KMS-11 (cell line): Measurements from ENCODE around the gene ZDHHC24.

ENCODE experiments used
- H2AFZ ChIP-seq: fragments of 200-600 bp; sonication (generic); 2 replicates; pipeline ENCODE4 v1.6.1; 2016; ENCODE audit warnings: antibody characterized with exemption, mixed run types, low read depth
- H3K27ac ChIP-seq: fragments of 200-600 bp; sonication (generic); 2 replicates; pipeline ENCODE4 v1.6.1; 2016; ENCODE audit warnings: mild to moderate bottlenecking, mixed run types
- H3K27me3 ChIP-seq: fragments of 200-600 bp; sonication (generic); 2 replicates; pipeline ENCODE4 v1.6.1; 2017; ENCODE audit warnings: mild to moderate bottlenecking, low read depth, mixed run types, moderate library complexity; ENCODE audit not compliant: insufficient read depth
- H3K36me3 ChIP-seq: fragments of 200-600 bp; sonication (generic); 2 replicates; pipeline ENCODE4 v1.6.1; 2017; ENCODE audit warnings: mild to moderate bottlenecking, mixed run types; ENCODE audit not compliant: insufficient read depth
- H3K4me1 ChIP-seq: fragments of 200-600 bp; sonication (generic); 2 replicates; pipeline ENCODE4 v1.6.1; 2016; ENCODE audit warnings: mild to moderate bottlenecking, low read depth, mixed run types; ENCODE audit not compliant: poor library complexity, severe bottlenecking
- H3K4me2 ChIP-seq: fragments of 200-600 bp; sonication (generic); 2 replicates; pipeline ENCODE4 v1.7.0; 2016; ENCODE audit warnings: mild to moderate bottlenecking, mixed run types
- H3K4me3 ChIP-seq: fragments of 200-600 bp; sonication (generic); IDR thresholded peaks from 2 replicates; pipeline ENCODE4 v1.6.1; 2017; ENCODE audit warnings: low read depth, low read length, mixed read lengths; ENCODE audit not compliant: insufficient read depth
- H3K79me2 ChIP-seq: fragments of 200-600 bp; sonication (generic); 2 replicates; pipeline ENCODE4 v1.6.1; 2016; ENCODE audit warnings: low read depth, mixed run types; ENCODE audit not compliant: insufficient read depth
- H3K9ac ChIP-seq: fragments of 200-600 bp; sonication (generic); 2 replicates; pipeline ENCODE4 v1.6.1; 2016; ENCODE audit warnings: mild to moderate bottlenecking, mixed run types
- H4K20me1 ChIP-seq: fragments of 200-600 bp; sonication (generic); 2 replicates; pipeline ENCODE4 v1.6.1; 2016; ENCODE audit warnings: mild to moderate bottlenecking, mixed run types; ENCODE audit not compliant: insufficient read depth
- CTCF ChIP-seq: fragments of 200-600 bp; sonication (generic); conservative IDR thresholded peaks from 2 replicates; pipeline ENCODE4 v1.6.1; 2017; ENCODE audit warnings: low read depth, mild to moderate bottlenecking, antibody characterized with exemption, low read length, moderate library complexity, mixed read lengths

The ZDHHC24 gene

GRCh38 chr11:66550887-66551286, 5.0 kb upstream of the ZDHHC24 start:
- Histone ChIP-seq H3K27ac (no peak overlapping the region), H3K4me2 (no peak overlapping the region), H2AFZ (no peak overlapping the region), H3K9ac (no peak overlapping the region), H3K27me3 (peaks cover 6% of the 10 kb centered on the region), H3K36me3 (no peaks in the 10 kb centered on the region), H3K79me2 (no peaks in the 10 kb centered on the region), H3K4me3 (no peak overlapping the region), H3K4me1 (peaks cover 7% of the 10 kb centered on the region), H4K20me1 (no peaks in the 10 kb centered on the region)
- no peak for TF ChIP-seq CTCF

GRCh38 chr11:66549696-66550095, 3.8 kb upstream of the ZDHHC24 start:
- Histone ChIP-seq H3K27ac (no peak overlapping the region), H3K79me2 (no peaks in the 10 kb centered on the region), H3K4me2 (no peak overlapping the region), H3K36me3 (no peaks in the 10 kb centered on the region), H3K9ac (no peak overlapping the region), H2AFZ (no peak overlapping the region), H4K20me1 (no peaks in the 10 kb centered on the region), H3K4me3 (no peak overlapping the region), H3K27me3 (peaks cover 6% of the 10 kb centered on the region), H3K4me1 (peaks cover 13% of the 10 kb centered on the region)
- no peak for TF ChIP-seq CTCF

GRCh38 chr11:66548774-66549630, 3.2 kb upstream of the ZDHHC24 start:
- no peak for TF ChIP-seq CTCF
- H3K79me2 ChIP-seq, result no peaks in the 10 kb centered on the region
- no peak overlapping the region for H3K4me2 ChIP-seq
- no peaks in the 10 kb centered on the region for H3K36me3 ChIP-seq
- peaks cover 6% of the 10 kb centered on the region for H3K27me3 ChIP-seq
- no peaks in the 10 kb centered on the region for H4K20me1 ChIP-seq
- H2AFZ ChIP-seq, result no peak overlapping the region
- no peak overlapping the region for H3K27ac ChIP-seq
- no peak overlapping the region for H3K4me3 ChIP-seq
- peaks cover 17% of the 10 kb centered on the region for H3K4me1 ChIP-seq
- H3K9ac ChIP-seq, result no peak overlapping the region

- H3K27me3 ChIP-seq, result peaks cover 6% of the 10 kb centered on the region
Measured at GRCh38 chr11:66548041-66548440, 2.2 kb upstream of the ZDHHC24 start.

More at GRCh38 chr11:66548041-66548440, 2.2 kb upstream of the ZDHHC24 start:
- no peaks in the 10 kb centered on the region for H3K79me2 ChIP-seq
- no peak overlapping the region for H2AFZ ChIP-seq
- H3K36me3 ChIP-seq, result no peaks in the 10 kb centered on the region
- H3K4me3 ChIP-seq, result no peak overlapping the region
- no peak for TF ChIP-seq CTCF
- H4K20me1 ChIP-seq, result no peaks in the 10 kb centered on the region
- H3K9ac ChIP-seq, result no peak overlapping the region
- H3K4me1 ChIP-seq, result peaks cover 17% of the 10 kb centered on the region
- no peak overlapping the region for H3K27ac ChIP-seq
- H3K4me2 ChIP-seq, result no peak overlapping the region
